ENCODE results near the gene ADGRB2.
A peak's percentile ranks its signal among the peaks of the same experiment; 100 is the strongest.

DNA sequence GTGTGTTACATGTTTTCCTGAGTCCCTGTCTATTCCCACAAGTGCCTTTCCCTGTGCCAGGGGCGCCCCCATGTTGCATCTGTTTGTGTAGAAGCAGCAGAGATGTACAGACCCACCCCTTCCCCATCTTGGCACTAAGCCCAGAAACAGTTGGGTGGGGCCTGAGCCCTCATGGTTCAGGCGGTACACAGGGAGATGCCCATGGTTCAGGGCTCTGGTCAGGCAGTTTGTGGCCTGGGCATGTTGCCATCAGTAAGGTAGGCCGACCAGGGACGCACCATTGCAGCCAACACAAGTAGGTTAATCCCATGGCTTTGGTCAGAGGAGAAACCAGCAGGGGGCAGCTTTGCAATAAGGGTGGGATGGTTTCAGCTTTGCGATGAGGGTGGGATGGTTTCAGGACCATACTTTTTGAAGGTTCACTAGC lies 914 bp upstream of the ADGRB2 start:
- TF ChIP-seq, protein P1, sequence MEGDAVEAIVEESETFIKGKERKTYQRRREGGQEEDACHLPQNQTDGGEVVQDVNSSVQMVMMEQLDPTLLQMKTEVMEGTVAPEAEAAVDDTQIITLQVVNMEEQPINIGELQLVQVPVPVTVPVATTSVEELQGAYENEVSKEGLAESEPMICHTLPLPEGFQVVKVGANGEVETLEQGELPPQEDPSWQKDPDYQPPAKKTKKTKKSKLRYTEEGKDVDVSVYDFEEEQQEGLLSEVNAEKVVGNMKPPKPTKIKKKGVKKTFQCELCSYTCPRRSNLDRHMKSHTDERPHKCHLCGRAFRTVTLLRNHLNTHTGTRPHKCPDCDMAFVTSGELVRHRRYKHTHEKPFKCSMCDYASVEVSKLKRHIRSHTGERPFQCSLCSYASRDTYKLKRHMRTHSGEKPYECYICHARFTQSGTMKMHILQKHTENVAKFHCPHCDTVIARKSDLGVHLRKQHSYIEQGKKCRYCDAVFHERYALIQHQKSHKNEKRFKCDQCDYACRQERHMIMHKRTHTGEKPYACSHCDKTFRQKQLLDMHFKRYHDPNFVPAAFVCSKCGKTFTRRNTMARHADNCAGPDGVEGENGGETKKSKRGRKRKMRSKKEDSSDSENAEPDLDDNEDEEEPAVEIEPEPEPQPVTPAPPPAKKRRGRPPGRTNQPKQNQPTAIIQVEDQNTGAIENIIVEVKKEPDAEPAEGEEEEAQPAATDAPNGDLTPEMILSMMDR (IDR thresholded peaks at IDR 0.05), result peak in 2 of 4 experiments; percentile 7 to 25
- no peak for TF ChIP-seq POLR2A (IDR thresholded peaks at IDR 0.05)
